Panc1 (cell line): ENCODE data around the gene SLC26A11.

Experiments used
- CTCF ChIP-seq: fragments of 450-650 bp; IDR thresholded peaks from 2 replicates; pipeline ENCODE4 v1.5.1; 2017; ENCODE audit warnings: mild to moderate bottlenecking
- POLR2AphosphoS5 ChIP-seq: IDR thresholded peaks from 2 replicates; pipeline ENCODE4 v1.6.1; 2012; ENCODE audit warnings: mild to moderate bottlenecking, low read depth, low read length, moderate library complexity
- REST ChIP-seq, 2 experiments: IDR thresholded peaks; 2 replicates each; pipeline ENCODE4 v1.6.1; 2011 to 2012; ENCODE audit warnings: low read depth in 2 of 2, control low read depth in 1 of 2, low read length in 1 of 2, mild to moderate bottlenecking in 1 of 2, moderate library complexity in 1 of 2; ENCODE audit not compliant: insufficient read depth in 1 of 2
- SIN3A ChIP-seq: IDR thresholded peaks from 2 replicates; pipeline ENCODE4 v1.6.1; 2012; ENCODE audit warnings: low read depth, mild to moderate bottlenecking, low read length, moderate library complexity, borderline replicate concordance; ENCODE audit not compliant: insufficient read depth
- TCF7L2 ChIP-seq: IDR thresholded peaks from 2 replicates; pipeline ENCODE4 v1.6.1; 2011; ENCODE audit warnings: mild to moderate bottlenecking, low read depth, low read length, inconsistent platforms

GRCh38 chr17:80217703-80218362 lies 2.4 kb upstream of the SLC26A11 start:
- TF ChIP-seq CTCF (no peak), REST (IDR thresholded peaks at IDR 0.05; ENCODE audit: insufficient read depth in 1 of 2, low read depth in 2 of 2, low read length in 1 of 2) (no peak), POLR2AphosphoS5 (no peak), SIN3A (no peak), TCF7L2 (no peak)
